K562 (cell line): ENCODE data around the gene ATP2A3. TPM values are rescaled to one million over a fixed set of nuclear protein-coding genes. Genes with fewer than 3 reads are reported as not detected.

Experiments used
- ATAC-seq: fragments of 200-7000 bp; cut with Tn5 transposase; 3 replicates; pipeline ENCODE4 v1.9.1; 2020; ENCODE audit warnings: moderate library complexity
- BruUV-seq: library from RNA; stranded (reverse); fragments of 400-500 nt; replicated peaks from 2 replicates; lab custom pipeline; 2021; lab: Mats Ljungman, UMichigan
- CTCF ChIA-PET: fragments of 300-600 bp; formaldehyde crosslinking; extraction: SDS; loops from one replicate; lab custom pipeline; 2021; ENCODE audit warnings: low intra/inter-chr PET ratio; lab: Yijun Ruan, JAX
- POLR2A ChIA-PET: fragments of 300-600, 350-650 bp; sonication (Branson Sonifier 250); formaldehyde crosslinking; extraction: SDS; loops from one replicate; lab custom pipeline; 2021; ENCODE audit warnings: antibody characterized with exemption, inconsistent platforms; lab: Yijun Ruan, JAX
- DNase-seq, 4 experiments: peaks; one replicate each; pipeline versions ENCODE4 v3.0.0 to v3.0.0-alpha.2; 2011 to 2018; ENCODE audit warnings: low spot score in 3 of 4, mixed read lengths in 3 of 4; ENCODE audit errors: extremely low read depth in 1 of 4
- FAIRE-seq: peaks from 2 replicates; lab custom pipeline; 2011; peaks lifted over from hg19 to GRCh38; lab: Jason Lieb, UNC
- H2AFZ ChIP-seq: 2 replicates; pipeline ENCODE4 v1.6.0; 2011; ENCODE audit warnings: low read depth, low read length, control low read depth, inconsistent platforms
- H3K27ac ChIP-seq: fragments of 200-600 bp; 3 replicates; pipeline ENCODE4 v1.8.0; 2011; ENCODE audit warnings: low read depth, mild to moderate bottlenecking, control low read depth, inconsistent platforms, low read length, moderate library complexity, mixed read lengths; ENCODE audit errors: extremely low read depth
- H3K27me3 ChIP-seq, 2 experiments: fragments of 300-600 bp in 1 of 2; 2 replicates in 1 of 2; 3 replicates in 1 of 2; pipeline versions ENCODE4 v1.6.0 to v1.8.0; 2011; ENCODE audit warnings: inconsistent platforms in 2 of 2, low read length in 2 of 2, mild to moderate bottlenecking in 1 of 2, mixed read lengths in 1 of 2, moderate library complexity in 1 of 2; ENCODE audit not compliant: control insufficient read depth in 2 of 2, insufficient read depth in 2 of 2
- H3K36me3 ChIP-seq: fragments of 300-600 bp; 3 replicates; pipeline ENCODE4 v1.8.0; 2011; ENCODE audit warnings: mild to moderate bottlenecking, low read length, inconsistent platforms; ENCODE audit not compliant: control insufficient read depth, insufficient read depth
- H3K4me1 ChIP-seq, 2 experiments: fragments of 200-600 bp in 1 of 2; replicated peaks in 1 of 2; 2 replicates in 1 of 2; 3 replicates in 1 of 2; pipeline versions ENCODE4 v1.5.1 to v1.8.0; 2011; ENCODE audit warnings: inconsistent platforms in 2 of 2, low read length in 2 of 2, mild to moderate bottlenecking in 1 of 2, mixed read lengths in 1 of 2, moderate library complexity in 1 of 2; ENCODE audit not compliant: control insufficient read depth in 2 of 2, insufficient read depth in 2 of 2
- H3K4me2 ChIP-seq: 2 replicates; pipeline ENCODE4 v1.6.1; 2011; ENCODE audit warnings: low read length, control low read depth, inconsistent platforms, mixed read lengths; ENCODE audit not compliant: insufficient read depth
- H3K4me3 ChIP-seq: fragments of 200-600 bp; sonication (generic), shearing (Covaris generic); 2 replicates; pipeline ENCODE4 v1.5.1; 2016; ENCODE audit warnings: control low read depth, inconsistent platforms
- H3K79me2 ChIP-seq: fragments of 200-600 bp; 3 replicates; pipeline ENCODE4 v1.8.0; 2011; ENCODE audit warnings: low read length, inconsistent platforms; ENCODE audit not compliant: control insufficient read depth, insufficient read depth
- H3K9ac ChIP-seq, 2 experiments: 2 replicates each; pipeline versions ENCODE4 v1.6.0 to v1.6.1; 2011; ENCODE audit warnings: low read depth in 2 of 2, low read length in 2 of 2, control low read depth in 1 of 2, inconsistent platforms in 1 of 2, mild to moderate bottlenecking in 1 of 2, mixed read lengths in 1 of 2; ENCODE audit not compliant: insufficient read depth in 1 of 2
- H3K9me1 ChIP-seq: one replicate; pipeline ENCODE4 v1.6.0; 2011; ENCODE audit warnings: inconsistent platforms, mild to moderate bottlenecking, low read length, moderate library complexity; ENCODE audit not compliant: control insufficient read depth, insufficient read depth
- H3K9me3 ChIP-seq: replicated peaks from 2 replicates; pipeline ENCODE4 v1.5.1; 2011; ENCODE audit warnings: low read depth, low read length, inconsistent platforms; ENCODE audit not compliant: control insufficient read depth, insufficient read depth
- H4K20me1 ChIP-seq: replicated peaks from 2 replicates; pipeline ENCODE4 v1.6.1; 2011; ENCODE audit warnings: low read length, inconsistent platforms, mixed read lengths; ENCODE audit not compliant: control insufficient read depth, insufficient read depth
- BHLHE40 ChIP-seq: IDR thresholded peaks from 2 replicates; pipeline ENCODE4 v1.6.1; 2011; ENCODE audit warnings: low read length, improper control_type of control experiment
- EP300 ChIP-seq: IDR thresholded peaks from 2 replicates; pipeline ENCODE4 v1.6.1; 2012; ENCODE audit warnings: low read length, improper control_type of control experiment
- FOSL1 ChIP-seq: fragments of 200-800 bp; sonication (Bioruptor generic); conservative IDR thresholded peaks from 2 replicates; pipeline ENCODE4 v1.6.1; 2016; ENCODE audit warnings: missing genetic modification characterization, missing compliant biosample characterization
- ILK ChIP-seq: fragments of 450-650 bp; IDR thresholded peaks from 2 replicates; pipeline ENCODE4 v1.6.1; 2016; ENCODE audit warnings: missing genetic modification characterization, low read depth, mild to moderate bottlenecking, missing compliant biosample characterization, moderate library complexity, borderline replicate concordance
- MCM2 ChIP-seq: fragments of 450-650 bp; IDR thresholded peaks from 2 replicates; pipeline ENCODE4 v1.6.1; 2017; ENCODE audit warnings: low read depth, mild to moderate bottlenecking
- NR3C1 ChIP-seq: sonication (generic); formaldehyde crosslinking; IDR thresholded peaks from 2 replicates; pipeline ENCODE4 v1.8.1; 2022; ENCODE audit warnings: missing genetic modification reagents
- POLR2AphosphoS2 ChIP-seq: IDR thresholded peaks from 2 replicates; pipeline ENCODE4 v1.6.1; 2012; ENCODE audit warnings: low read length, improper control_type of control experiment
- SREBF1 ChIP-seq: fragments of 150-350 bp; IDR thresholded peaks from 2 replicates; pipeline ENCODE4 v1.6.1; 2014; ENCODE audit warnings: antibody characterized with exemption, low read depth, low read length, borderline replicate concordance
- XRCC3 ChIP-seq: fragments of 450-650 bp; IDR thresholded peaks from 2 replicates; pipeline ENCODE4 v1.6.1; 2017; ENCODE audit warnings: mild to moderate bottlenecking, moderate library complexity
- ZNF140 ChIP-seq: fragments of 250-450 bp; sonication (Bioruptor Pico); IDR thresholded peaks from 2 replicates; pipeline ENCODE4 v1.8.0; 2021; ENCODE audit warnings: moderate library complexity, mild to moderate bottlenecking, inconsistent platforms
- WGBS: fragments of 100-300 bp; shearing (Covaris generic); methylation state at CpG from one replicate; pipeline ENCODE4 v1.1.6; 2016; ENCODE audit warnings: low coverage, mixed read lengths; ENCODE audit not compliant: insufficient coverage; ENCODE audit errors: missing lambda C conversion rate; 5-methylcytosine and 5-hydroxymethylcytosine counted together
- in situ Hi-C: fragments of 300-500 bp; cut with MboI; formaldehyde crosslinking; loops from 4 replicates; pipeline ENCODE4 v1.15.0; 2018; ENCODE audit warnings: inconsistent platforms, mixed read lengths
- intact Hi-C: fragments of 100-400 bp; cut with micrococcal nuclease; formaldehyde crosslinking; loops from 2 replicates; pipeline ENCODE4 v1.14.2; 2022
- polyA plus RNA-seq, 8 experiments: library from polyadenylated mRNA; depleted of rRNA in 4 of 8; stranded (reverse) in 5 of 8; unstranded in 3 of 8; fragments of >200 nt; fragmentation: Nextera tagmentation in 2 of 8; fragmentation: Illumina TruSeq in 1 of 8; extraction: Ambion mirVana in 2 of 8; extraction: Trizol in 1 of 8; gene quantifications; 2 replicates each; pipeline versions ENCODE4 v1.2.1 to v1.2.3, GENCODE V29; 2011 to 2014; ENCODE audit warnings: inconsistent platforms in 1 of 8, missing spikeins in 1 of 8
- total RNA-seq, 7 experiments: library from RNA; depleted of rRNA in 6 of 7; stranded (reverse); fragments of >200 nt in 6 of 7; fragmentation: Illumina TruSeq in 2 of 7; extraction: Trizol in 2 of 7; gene quantifications; 2 replicates each; pipeline versions ENCODE4 v1.2.1 to v1.2.3, GENCODE V29; 2011 to 2021; ENCODE audit warnings: low replicate concordance in 1 of 7
- TF ChIP-seq, protein P1 (sequence below): fragments of 250-450 bp; sonication (Bioruptor Pico); IDR thresholded peaks from 2 replicates; pipeline ENCODE4 v1.8.0; 2022; ENCODE audit warnings: inconsistent platforms, mild to moderate bottlenecking, moderate library complexity, borderline replicate concordance
- TF ChIP-seq, protein P2 (sequence below): sonication (generic); formaldehyde crosslinking; IDR thresholded peaks from 2 replicates; pipeline ENCODE4 v1.8.0; 2022; ENCODE audit warnings: missing genetic modification reagents, mild to moderate bottlenecking, borderline replicate concordance

Gene ATP2A3
- total and polyA plus RNA-seq, 9 of the 15 experiments (the other 6 are each of a cell fraction or from before 2014, with no cell fraction given): 0.65 to 103 (median 31.3) TPM

GRCh38 chr17:3968015-3968414 lies 3.8 kb upstream of the ATP2A3 start:
- POLR2A ChIA-PET: no interaction called here
- H2AFZ ChIP-seq: 0 out of 2 replicates have a peak overlapping the region, but pooled peaks have one; percentile 9
- in situ Hi-C loops: no loop called here

More at GRCh38 chr17:3968015-3968414, 3.8 kb upstream of the ATP2A3 start:
- no peak for TF ChIP-seq POLR2AphosphoS2
- TF ChIP-seq EP300: no peak
- TF ChIP-seq, protein P1, sequence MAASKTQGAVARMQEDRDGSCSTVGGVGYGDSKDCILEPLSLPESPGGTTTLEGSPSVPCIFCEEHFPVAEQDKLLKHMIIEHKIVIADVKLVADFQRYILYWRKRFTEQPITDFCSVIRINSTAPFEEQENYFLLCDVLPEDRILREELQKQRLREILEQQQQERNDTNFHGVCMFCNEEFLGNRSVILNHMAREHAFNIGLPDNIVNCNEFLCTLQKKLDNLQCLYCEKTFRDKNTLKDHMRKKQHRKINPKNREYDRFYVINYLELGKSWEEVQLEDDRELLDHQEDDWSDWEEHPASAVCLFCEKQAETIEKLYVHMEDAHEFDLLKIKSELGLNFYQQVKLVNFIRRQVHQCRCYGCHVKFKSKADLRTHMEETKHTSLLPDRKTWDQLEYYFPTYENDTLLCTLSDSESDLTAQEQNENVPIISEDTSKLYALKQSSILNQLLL: no peak
- no peak for TF ChIP-seq ZNF140
- no peak for TF ChIP-seq SREBF1
- TF ChIP-seq BHLHE40: no peak
- TF ChIP-seq FOSL1: no peak
- no peak for TF ChIP-seq NR3C1 (CRISPR knock-in tag)
- no peak for TF ChIP-seq XRCC3
- TF ChIP-seq ILK: no peak
- no peak for TF ChIP-seq MCM2
- TF ChIP-seq, protein P2, sequence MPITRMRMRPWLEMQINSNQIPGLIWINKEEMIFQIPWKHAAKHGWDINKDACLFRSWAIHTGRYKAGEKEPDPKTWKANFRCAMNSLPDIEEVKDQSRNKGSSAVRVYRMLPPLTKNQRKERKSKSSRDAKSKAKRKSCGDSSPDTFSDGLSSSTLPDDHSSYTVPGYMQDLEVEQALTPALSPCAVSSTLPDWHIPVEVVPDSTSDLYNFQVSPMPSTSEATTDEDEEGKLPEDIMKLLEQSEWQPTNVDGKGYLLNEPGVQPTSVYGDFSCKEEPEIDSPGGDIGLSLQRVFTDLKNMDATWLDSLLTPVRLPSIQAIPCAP (CRISPR knock-in tag): no peak
- WGBS: 100% methylated on average over 2 of the region's 3 CpGs
- CTCF ChIA-PET: no interaction called here
- DNase-seq (no peak), FAIRE-seq (no peak), ATAC-seq (no peak)
- Histone ChIP-seq H3K27me3 (no peaks in the 10 kb centered on the region), H3K4me1 (peaks cover 23 to 62% of the 10 kb centered on the region in 2 experiments; a peak in 4 of 5 replicates), H3K9me3 (no peaks in the 10 kb centered on the region), H3K4me3 (no peak overlapping the region), H3K36me3 (no peaks in the 10 kb centered on the region), H3K9me1 (no peaks in the 10 kb centered on the region), H3K4me2 (no peak overlapping the region), H3K27ac (peak overlapping the region; percentile 1; the same call in 1 of the 3 replicates), H3K79me2 (peaks cover 12% of the 10 kb centered on the region), H4K20me1 (no peaks in the 10 kb centered on the region), H3K9ac (no peak overlapping the region; a peak in 1 of 4 replicates)
- intact Hi-C loops: no loop called here
- BruUV-seq: no TSS peak
